ENCODE data around the gene MYOF.
"Not testable (repeated sequence)": the region's sequence is repeated elsewhere in the genome, so short reads cannot be mapped to it uniquely, and the experiment has no call there.

MYOF gene

DNA sequence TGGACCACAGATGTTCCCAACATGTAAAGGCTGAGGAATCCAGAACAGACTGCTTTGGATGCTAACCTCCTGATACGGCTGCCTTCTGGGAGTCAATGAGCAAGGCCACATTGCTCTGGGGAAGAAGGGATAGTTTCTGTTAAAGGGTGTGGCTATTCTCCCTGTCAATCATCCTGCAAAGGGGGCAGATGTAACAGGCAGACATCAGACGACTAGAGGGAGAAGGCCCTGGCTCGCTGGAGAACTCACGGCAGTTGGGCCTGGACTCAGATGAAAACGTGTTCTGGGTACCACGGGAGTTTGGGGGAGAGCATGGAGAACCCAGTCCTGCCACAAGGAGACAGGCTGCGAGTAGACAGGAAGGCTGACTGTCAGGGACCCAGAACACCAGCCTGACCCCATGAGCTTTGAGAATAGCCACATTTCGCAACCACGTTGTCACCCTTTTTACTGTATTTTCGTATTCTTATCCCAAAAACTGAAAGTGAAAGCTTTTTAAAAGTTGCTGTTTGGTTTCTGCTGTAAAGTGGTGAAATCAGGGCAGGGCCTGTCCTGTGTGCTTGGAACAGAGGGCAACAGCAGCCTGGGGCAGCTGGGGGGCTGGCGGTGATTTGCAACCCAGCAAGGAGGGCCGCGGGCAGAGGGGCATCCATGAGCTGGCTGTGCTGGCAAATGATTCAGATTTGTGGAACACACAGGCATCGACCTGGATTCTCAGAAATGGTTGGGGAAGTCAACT lies 95.3 kb downstream of the MYOF start:
- no peak for DNase-seq

DNA sequence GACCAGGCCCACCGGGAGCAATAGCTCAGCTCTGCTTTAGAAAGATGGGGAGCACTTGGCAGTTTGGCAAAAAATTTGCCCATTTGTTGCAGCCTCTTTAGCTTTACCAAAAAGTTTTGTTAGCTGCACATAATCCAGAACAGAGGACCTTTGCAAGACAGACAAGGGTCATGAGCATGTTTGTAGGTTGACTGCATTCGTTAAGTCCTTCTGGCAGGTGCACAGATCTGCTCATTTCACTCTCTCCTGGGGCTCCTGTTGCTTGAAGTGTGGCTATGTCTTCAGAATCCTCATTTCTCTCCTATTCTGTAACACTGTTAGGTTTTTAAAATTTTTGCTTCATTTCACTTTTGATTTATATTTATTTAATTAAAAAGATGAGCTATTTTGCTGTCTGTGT lies 96.8 kb downstream of the MYOF start:
- DNase-seq, result no peak

DNA sequence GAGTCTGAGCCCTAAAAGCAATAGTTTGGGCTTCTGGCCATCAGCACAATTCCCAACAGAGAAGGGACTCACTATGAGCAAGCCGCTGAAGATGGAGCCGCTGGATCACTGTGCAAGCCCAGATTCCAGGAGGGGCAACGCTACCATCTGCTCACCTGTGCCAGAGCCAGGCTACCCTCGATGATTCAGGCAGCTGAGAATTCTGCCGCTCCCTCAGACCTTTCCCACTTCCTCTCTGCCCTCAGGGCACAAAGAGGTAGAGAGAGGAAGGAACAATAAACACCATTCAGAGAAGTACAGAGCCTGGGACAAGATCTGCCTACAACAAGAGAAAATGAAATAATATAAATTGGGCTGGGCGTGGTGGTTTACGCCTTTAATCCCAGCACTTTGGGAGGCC lies 98.1 kb downstream of the MYOF start:
- DNase-seq, result no peak

DNA sequence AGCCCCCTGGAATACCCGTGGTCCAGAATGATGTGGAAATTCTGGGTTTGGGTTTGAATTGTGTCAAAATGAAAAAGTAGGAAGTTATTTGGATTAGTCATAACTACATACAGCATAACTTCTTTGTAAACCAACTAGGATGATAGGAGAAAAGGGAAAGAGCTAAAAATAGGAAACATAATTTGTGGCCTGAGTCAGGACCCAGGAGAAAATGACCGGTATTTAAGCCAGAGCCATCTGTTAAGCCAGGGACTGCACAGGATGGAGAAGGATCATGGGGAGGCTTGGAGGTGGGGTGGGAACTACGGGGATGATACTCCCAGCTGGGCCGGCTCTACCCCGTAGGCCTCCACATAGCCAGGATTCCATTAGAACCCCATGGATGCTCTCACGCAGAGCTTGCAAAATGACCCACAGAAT lies 98.6 kb downstream of the MYOF start:
- no peak for DNase-seq

DNA sequence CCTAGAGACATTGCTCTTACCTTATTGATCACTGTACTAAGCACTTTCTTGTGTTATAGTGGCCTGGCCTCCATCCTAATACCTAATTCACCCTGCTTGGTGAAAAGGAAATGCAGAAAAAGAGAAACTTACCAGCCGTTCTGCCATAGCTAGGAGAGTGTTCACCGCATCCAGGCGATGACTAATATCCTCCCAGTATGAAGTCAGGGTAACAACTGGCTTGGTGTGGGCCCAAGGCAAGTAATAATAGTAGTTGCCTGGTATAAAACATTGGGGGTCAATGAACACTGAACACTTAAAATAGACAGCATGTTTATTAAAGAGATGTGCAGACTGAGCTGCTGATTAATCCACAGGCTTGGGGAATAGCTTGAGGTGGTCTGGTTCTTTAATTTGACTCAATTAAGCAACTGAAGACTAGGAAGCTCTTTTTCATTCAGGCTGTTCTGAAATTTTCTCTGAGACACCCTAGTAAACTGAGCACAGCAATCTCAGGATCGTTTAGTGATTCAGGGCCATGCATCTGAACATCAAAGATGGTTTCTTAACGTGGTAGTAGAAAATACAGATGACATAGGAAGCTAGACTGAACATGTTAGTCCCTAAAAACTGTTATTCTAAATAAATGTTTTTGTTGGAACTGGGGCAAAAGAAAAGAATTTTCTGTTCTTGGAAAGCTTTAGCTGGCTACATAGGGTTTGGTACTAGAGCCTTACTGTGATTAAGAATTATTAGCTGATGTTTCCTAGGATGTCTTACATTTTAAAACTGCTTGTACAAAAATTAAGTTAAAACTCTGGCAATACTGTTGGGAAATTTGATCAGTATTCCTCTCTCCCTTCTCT lies 102.2 kb downstream of the MYOF start:
- no peak for DNase-seq

DNA sequence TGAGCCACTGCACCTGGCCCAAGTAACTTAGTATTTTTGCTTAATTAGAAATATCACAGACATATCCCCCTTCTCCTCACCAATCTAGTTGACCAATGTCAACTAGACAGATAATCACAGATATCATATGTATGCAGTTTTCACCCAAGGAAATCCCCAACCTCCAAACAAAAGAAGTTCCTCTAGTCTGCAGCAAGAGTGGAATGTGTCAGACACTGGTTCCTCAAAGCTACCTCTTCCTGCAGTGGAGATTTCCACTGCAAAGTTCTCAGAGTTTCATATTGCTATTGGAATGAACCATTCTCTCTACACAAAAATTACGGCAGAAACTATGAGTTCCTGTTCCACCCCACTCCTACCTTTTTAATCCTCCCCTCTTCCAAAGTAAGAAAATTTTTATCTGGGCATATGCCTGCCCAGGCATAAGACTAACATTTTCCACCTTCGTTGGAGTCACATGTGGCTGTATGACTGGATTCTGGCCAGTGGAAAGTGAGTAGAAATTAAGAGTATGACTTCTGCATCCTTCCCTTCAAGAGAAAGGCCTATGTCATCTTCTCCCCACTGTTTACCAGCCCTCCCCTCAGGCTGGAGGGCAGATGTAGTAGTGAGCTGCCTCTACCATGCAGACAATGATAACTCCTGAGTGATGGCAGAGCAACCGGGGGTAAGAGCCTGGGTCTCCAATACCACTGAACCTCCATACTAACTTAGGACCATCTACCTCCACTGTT lies 103.0 kb downstream of the MYOF start:
- DNase-seq, result no peak

DNA sequence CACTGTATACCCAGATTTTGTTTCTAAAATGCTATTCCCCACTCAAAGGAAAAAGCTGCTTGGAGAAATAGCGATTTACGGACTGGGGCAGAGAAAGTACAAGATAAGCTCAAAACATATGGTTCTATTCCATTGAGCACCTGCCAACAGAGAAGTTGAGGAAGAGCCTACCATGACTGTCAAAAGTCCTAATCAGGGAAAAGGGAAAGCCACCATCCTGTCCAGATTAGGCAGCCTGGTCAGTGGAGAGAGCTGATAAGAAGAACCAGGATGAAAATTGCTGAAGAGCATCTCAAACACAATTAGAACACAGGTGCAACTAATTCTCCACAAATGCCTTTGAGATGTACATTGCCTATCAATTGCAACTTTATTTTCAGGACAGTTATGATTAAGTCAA lies 104.1 kb downstream of the MYOF start:
- no peak for DNase-seq

DNA sequence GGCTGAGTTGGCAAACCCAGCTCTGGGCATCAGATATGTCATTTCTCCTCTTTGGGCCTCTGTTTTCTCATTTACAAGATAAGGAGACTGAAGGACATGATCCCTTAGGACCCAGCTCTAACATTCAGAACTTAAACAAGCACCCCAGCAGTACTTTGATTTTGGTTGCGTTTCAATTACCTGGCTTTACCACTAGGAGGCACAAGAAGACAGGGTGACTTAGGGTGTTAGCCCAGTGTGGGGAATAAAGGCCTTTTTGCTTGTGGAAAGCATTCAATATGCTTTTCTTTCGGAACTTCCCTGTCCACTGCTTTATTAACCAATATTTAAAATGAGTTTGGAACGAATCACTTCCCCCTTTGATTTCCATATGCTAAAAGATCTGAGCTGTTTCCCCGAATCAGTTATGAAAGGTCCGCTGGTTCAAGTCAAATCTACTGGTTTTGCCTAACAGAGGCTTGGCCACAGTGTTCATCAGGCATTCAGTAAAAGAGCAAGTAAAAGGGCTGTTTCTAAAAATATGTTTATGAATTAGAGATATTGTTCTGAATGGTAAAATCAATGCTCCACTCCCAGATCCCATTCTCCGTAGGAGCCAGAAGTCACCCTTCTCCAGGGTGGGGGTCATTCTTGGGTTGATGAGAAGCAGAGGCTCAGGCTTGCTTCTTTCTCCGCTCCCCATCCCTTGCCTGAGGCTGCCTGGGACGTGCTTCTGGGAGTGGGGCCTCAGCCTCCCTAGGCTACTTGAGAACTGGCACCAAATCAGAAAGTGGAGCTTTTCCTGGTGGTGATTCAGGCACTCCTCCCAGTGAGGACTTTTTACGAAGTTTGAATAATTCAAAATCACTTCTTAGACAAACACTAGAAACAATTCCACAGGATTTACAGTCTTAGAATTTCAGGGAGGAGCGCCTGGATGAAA lies 105.5 kb downstream of the MYOF start:
- DNase-seq, result peak in 1 of 2 donors; percentile 81

DNA sequence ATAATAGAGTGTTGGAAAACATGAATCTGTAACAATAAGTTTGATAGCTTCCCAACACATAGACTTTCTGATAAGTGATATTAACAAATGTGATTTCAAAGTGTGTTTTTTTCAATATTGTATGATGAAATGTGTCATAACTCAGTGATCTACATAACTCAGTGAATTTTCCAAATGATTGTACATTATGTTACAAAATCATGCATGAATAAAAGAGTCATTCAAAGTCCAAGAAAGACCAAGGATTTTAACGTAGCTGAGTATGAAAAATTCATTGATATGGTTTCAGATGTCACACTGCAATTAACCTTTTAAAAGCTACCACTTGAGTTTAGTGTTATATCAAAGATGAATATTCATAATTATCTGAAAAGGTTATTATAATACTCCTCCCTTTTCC lies 111.2 kb downstream of the MYOF start:
- DNase-seq, result no peak

DNA sequence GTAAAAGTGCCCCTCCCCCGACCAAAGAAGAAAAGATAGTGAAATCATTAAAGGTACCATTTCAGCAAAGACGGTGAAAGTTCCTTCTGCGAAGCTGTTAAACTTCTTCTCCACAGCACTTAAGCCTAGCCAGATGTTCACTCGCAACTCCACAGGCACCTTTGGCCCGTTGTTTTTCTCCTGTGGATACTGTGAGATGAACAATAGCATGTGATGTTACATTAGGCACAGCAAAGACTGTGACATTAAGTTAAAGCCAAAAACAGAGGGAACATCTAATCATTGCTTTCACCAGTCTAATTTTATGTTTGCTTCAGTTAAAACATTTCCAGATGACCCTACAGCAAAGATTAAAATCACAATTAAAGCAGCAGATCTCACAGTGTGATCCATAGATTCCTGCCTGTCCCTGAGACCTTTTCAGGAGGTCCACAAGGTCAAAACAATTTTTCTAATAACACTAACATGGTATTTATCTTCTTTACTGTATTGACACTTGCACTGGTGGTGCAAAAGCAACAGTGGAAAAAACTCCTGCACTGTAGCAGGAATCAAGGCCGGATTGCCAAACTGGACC lies 112.5 kb downstream of the MYOF start:
- no peak for DNase-seq

DNA sequence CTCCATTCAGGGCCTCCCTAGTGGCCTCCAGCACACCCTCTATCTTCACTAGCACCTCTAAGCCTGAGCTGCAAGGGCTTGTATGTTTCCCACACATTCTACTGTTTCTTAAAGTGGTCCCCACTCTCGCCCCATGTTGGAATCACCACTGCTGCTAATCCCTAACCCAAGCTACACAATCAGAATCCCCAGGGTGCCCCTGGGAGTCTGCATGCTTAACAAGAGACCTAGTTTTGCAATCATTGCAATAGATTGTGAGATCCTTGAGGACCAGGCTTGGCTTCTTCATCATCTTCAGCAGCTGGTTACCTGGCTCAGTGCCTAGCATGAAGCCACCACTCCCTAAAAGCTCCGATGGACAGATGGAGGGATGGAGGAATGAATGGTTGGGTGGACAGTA lies 113.9 kb downstream of the MYOF start:
- DNase-seq, result no peak

DNA sequence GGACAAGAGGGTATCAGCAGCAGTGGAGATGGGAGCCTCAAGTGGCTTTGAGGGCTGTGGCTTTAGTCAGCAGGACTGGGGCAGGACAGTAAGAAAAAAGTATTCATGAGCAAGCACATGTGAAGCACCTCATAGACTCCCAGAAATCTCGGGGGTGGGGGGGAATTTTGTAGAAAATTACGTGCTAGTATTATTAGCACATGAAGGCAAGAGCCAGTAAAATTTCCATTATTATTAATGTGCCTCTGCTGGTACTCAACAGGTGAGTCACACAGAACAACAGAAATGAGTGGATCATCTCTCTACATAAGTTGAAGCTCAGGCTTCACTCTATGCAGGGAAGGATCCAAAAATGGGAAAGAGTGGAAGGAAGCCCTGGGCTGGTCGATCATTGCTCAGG lies 114.5 kb downstream of the MYOF start:
- no peak for DNase-seq

DNA sequence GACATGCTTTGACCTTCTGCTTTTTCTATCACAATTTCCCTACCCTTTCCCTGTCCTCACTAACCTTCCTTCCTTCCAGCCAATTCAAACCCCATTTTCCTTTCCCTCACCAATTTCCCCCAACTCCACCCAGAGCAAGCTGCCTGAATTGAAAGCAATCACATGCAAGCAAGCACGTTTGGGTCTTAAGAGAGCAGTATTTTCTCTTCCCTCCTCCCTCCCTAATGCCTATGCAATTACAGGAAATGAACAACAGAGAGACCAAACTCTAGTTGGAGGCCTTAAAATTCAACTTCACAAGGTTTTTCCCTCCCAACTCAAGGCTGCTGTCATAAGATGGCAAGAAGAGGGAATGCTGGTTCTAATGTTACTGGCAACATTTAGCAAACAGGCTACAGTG lies 117.2 kb downstream of the MYOF start:
- no peak for DNase-seq

DNA sequence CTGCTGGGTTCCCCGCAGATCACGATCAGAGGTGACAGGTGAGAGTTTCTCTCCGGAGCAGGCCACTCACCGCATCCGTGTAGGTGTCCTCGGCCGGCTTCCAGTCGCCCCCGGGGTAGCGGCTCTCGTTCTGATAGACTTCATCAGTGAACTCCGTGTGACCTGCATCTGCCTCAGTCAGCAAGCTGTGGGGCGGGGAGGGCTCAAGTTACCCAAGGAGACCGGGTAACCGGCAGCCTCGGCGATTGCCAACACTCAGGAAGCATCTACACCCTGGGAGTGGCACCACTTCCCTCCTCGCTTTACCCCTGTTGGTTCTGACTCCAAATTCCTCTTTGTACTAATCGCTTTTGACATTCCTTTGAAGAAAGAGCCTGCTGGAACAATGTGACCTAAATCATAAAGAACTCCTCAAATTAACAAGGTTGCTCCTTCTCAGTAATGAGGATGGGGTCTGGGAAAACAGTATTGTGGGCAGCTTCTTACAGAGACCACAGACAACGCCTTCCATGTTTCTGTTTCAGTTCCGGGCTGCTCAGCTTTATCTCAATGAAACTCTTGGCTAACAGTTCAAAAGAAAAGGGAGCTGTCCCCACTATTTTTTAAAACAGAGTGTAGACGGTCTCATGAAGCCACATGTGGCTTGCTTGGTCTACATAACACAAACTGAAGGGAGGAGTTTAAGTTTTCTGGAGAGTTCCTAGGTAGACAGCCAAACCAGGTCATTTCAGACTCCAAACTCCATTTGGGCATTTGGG lies 118.1 kb downstream of the MYOF start:
- DNase-seq, result no peak

DNA sequence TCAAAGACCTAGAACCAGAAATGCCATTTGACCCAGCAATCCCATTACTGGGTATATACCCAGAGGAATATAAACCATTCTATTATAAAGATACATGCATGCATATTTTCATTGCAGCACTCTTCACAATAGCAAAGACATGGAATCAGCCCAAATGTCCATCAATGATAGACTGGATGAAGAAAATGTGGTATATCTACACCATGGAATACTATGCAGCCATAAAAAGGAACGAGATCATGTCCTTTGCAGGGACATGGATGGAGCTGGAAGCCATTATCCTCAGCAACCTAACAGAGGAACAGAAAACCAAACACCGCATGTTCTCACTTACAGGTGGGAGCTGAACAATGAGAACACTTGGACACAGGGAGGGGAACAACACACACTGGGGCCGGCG lies 123.7 kb downstream of the MYOF start:
- DNase-seq, result not testable (repeated sequence)

DNA sequence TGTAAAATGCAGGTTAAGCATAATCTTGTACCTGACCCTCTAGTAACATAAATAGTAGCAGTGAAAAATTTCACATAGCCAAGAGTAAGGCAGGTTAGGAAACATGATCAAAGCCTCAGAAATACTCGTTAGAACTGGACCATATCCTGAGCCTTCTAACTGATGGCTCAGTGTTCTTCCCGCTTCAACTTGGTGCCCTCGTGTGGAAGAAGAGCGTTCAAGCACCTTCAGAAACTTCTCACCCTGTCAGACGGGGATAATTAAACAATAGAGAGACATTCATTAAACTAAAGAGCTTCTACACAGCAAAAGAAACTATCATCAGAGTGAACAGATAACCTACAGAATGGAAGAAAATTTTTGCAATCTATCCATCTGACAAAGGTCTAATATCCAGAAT lies 124.5 kb downstream of the MYOF start:
- DNase-seq, result peak in 1 of 2 donors; percentile 4

DNA sequence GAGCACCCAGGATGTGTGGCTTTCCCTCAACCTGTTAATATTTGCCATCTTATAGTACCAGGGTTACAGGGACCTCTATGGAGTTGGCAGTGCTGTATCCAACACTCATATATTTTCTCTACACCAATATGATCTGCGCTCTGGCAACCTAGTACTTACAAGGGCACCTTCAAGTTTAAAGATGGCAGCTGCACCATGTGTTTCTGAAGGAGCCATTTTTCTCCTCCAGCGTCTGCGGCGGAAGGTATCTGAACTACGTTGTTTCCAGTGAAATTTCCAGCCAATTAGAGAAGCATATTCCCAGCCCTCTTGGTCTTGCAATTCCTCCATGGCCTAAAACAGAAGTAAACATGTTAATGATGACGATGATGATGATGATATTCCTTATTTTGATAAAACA lies 125.6 kb downstream of the MYOF start:
- no peak for DNase-seq

DNA sequence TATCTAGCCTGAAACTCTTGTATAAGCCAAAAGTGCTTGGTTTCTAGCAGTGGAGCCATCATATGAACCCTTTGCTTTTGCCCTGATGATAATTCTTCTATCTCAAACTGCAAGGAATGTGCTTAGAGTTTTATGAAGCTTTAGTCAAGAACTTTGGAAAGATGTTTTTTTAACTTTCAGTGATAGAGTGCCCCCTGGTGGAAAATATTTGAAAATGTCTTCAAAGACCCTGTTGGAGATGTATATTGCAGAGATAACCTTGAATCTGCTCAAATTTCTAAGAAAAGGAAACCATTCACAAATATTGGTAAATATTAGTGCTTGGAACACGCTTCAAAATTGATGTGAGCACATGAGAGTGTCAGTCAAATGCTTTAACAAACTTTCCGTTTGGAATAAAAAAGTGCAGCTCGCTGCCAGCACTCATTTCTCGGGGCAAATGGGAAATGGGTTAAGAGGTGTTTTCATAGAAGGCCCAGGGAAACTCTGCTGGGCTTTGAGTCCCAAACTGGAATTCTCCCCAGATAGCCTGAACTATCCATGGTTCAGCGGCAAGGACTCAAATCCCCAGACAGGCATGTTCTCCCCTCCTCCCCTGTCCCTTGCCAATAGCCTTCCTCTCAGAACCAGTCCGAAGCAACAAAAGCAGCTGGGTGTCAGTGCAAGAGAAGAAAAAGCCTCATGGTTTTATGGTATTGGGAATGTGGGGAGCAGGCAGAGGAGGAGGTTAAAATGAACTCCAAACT lies 129.3 kb downstream of the MYOF start:
- DNase-seq, result peak in 1 of 2 donors; percentile 8

DNA sequence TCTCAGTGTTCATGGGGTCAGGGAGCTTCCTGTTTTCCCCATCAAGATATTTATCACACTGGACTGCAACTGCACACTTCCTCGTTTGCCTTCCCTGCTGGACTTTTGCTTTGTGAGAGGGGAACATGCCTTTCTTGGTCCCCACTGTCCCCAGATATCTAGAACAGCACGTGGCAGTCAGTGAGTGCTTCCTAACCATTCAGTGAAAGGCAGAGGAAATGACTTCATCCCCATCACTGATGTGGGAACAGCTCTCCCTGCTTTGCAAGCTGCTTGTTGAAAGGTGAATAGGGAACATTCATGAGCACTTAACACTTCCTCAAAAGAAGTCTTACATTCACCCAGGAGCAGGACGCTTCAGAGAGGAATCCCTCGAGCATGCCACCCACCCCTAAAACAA lies 135.4 kb downstream of the MYOF start:
- DNase-seq, result peak; percentile 7 to 15

DNA sequence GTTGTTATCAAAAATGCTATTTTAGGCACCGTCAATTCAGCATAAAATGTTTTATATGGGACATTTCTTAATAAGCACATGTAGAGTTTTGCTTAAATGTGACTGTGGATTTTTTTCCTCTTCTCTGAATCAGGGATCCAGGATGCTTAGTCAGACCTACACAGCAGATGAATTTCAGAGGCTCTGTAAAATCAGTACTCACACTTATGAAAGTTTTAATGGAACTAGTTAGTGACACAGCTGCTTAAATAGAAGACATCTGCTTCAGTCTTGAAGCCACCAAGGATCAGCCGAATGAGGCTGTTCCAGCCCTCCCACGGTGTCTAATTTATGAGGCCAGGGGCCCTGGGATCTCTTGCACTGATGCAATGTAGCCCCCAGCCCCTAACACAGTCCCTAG lies 136.0 kb downstream of the MYOF start:
- no peak for DNase-seq

DNA sequence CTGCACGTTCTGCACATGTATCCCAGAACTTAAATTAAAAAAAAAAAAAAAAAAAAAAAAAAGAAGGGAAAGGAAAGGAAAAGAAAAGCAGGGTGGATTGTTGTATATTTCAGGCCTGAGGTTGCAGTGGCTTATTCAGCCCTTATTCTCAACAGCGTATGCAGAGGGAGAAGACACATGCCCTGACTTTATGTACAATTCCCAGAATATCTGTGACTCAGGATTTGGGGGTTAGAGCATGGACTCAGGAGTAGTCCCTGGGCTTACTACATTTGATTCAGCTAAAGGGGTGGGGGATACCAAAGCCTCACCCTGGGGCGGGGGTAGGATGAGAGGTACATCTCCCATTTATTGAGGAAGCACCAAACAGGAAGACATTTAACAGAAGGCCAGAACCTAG lies 137.4 kb downstream of the MYOF start:
- no peak for DNase-seq
